Nephron progenitor cell (in vitro differentiated cells): ENCODE measurements around the gene PRKACG.
"Not testable (repeated sequence)": the region's sequence is repeated elsewhere in the genome, so short reads cannot be mapped to it uniquely, and the experiment has no call there.

Source experiments
- DNase-seq: peaks from one replicate; pipeline ENCODE4 v3.0.0; 2021
- H3K27ac Mint-ChIP-seq: 2 replicates; pipeline ENCODE4 v1.8.0; 2021; ENCODE audit warnings: mild to moderate bottlenecking, moderate library complexity, mixed read lengths
- H3K27me3 Mint-ChIP-seq: 2 replicates; pipeline ENCODE4 v1.8.0; 2021; ENCODE audit warnings: mild to moderate bottlenecking, low read depth, mixed read lengths; ENCODE audit not compliant: poor library complexity
- H3K36me3 Mint-ChIP-seq: 2 replicates; pipeline ENCODE4 v1.8.0; 2021; ENCODE audit warnings: low read depth, mixed read lengths
- H3K4me1 Mint-ChIP-seq: 2 replicates; pipeline ENCODE4 v1.8.0; 2021; ENCODE audit warnings: mixed read lengths
- H3K4me3 Mint-ChIP-seq: 2 replicates; pipeline ENCODE4 v1.8.0; 2021; ENCODE audit warnings: mild to moderate bottlenecking, moderate library complexity, mixed read lengths
- H3K9me3 Mint-ChIP-seq: 2 replicates; pipeline ENCODE4 v1.8.0; 2021; ENCODE audit warnings: mild to moderate bottlenecking, moderate library complexity, mixed read lengths
- CTCF ChIP-seq: fragments of 200-600 bp; sonication (generic); IDR thresholded peaks from 2 replicates; pipeline ENCODE4 v1.5.0; 2021; ENCODE audit warnings: antibody characterized with exemption

Gene PRKACG

GRCh38 chr9:69014013-69014412, at the start of gene PRKACG:
TSS of gene PRKACG (minus strand) at chr9:69014113. CDS start at chr9:69014092, 21 bp downstream.
- Mint-ChIP-seq H3K9me3 (peaks cover 4% of the 10 kb centered on the region), H3K4me3 (no peak within 1 kb of the TSS), H3K36me3 (no peaks in the 10 kb centered on the region), H3K4me1 (peaks cover 13% of the 10 kb centered on the region), H3K27ac (peak within 1 kb of the TSS; percentile 36), H3K27me3 (peaks cover 8% of the 10 kb centered on the region)
- no peak for TF ChIP-seq CTCF
- DNase-seq: no peak

DNA sequence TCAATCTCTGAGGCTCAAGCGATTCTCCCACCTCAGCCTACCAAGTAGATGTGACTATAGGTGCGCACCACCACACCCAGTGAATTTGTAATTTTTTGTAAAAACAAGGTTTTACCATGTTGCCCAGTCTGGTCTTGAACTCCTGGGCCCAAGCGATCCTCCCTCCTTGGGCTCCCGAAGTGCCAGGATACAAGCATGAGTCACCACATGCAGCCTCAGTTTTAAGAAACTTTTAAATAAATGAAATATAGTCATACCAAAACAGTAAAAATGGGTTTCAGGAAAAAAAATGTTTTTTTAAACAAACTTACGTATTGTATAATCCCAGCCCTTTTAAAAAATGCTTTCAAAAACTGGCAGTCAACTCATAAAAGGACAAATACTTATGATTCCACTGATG, 48.3 kb upstream of the PRKACG start:
- H3K27me3 Mint-ChIP-seq: no peaks in the 10 kb centered on the region
- TF ChIP-seq CTCF: no peak

GRCh38 chr9:69060766-69061165, 46.9 kb upstream of the PRKACG start:
- no peak overlapping the region for H3K4me3 Mint-ChIP-seq
- no peak overlapping the region for H3K27ac Mint-ChIP-seq
- H3K4me1 Mint-ChIP-seq: no peaks in the 10 kb centered on the region
- DNase-seq: no peak
- H3K27me3 Mint-ChIP-seq: no peaks in the 10 kb centered on the region
- peaks cover 60% of the 10 kb centered on the region for H3K36me3 Mint-ChIP-seq
- TF ChIP-seq CTCF: no peak
- H3K9me3 Mint-ChIP-seq: no peaks in the 10 kb centered on the region

More for the DNA sequence above, 48.3 kb upstream of the PRKACG start:
- no peak overlapping the region for H3K4me3 Mint-ChIP-seq
- DNase-seq: no peak
- H3K4me1 Mint-ChIP-seq: no peaks in the 10 kb centered on the region
- no peak overlapping the region for H3K27ac Mint-ChIP-seq
- peaks cover 64% of the 10 kb centered on the region for H3K36me3 Mint-ChIP-seq
- H3K9me3 Mint-ChIP-seq: no peaks in the 10 kb centered on the region

DNA sequence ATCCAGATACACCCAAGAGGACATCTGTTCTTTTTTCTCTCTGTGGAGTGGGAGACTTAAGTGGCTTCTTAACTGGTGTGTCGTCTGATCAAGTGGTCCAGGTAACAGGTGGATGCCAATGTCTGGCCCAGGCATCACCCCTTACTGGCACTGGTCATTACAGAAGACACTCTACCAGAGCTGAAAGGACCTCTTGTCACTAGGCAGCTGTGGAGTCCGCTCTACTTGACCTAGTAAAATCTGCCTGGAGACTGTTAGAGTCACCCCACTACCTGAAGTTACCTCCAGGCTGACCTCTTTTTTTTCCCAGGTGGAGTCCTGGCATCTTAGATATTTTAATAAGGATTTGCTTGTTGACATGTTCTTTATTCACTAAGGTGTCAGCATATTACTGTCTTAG, 44.2 kb upstream of the PRKACG start:
- no peak for DNase-seq
- no peaks in the 10 kb centered on the region for H3K27me3 Mint-ChIP-seq
- H3K36me3 Mint-ChIP-seq: peaks cover 55% of the 10 kb centered on the region
- no peak for TF ChIP-seq CTCF
- peaks cover 5% of the 10 kb centered on the region for H3K4me1 Mint-ChIP-seq
- H3K4me3 Mint-ChIP-seq: no peak overlapping the region
- H3K27ac Mint-ChIP-seq: no peak overlapping the region
- H3K9me3 Mint-ChIP-seq: no peaks in the 10 kb centered on the region

- Mint-ChIP-seq H3K27ac (no peak overlapping the region), H3K4me3 (no peak overlapping the region), H3K4me1 (peaks cover 5% of the 10 kb centered on the region), H3K9me3 (no peaks in the 10 kb centered on the region), H3K27me3 (no peaks in the 10 kb centered on the region), H3K36me3 (peaks cover 46% of the 10 kb centered on the region)
- no peak for TF ChIP-seq CTCF
- no peak for DNase-seq
These were observed 42.4 kb upstream of the PRKACG start for GRCh38 chr9:69056191-69056815.

- Mint-ChIP-seq H3K27me3 (no peaks in the 10 kb centered on the region), H3K4me3 (no peak overlapping the region), H3K36me3 (peaks cover 35% of the 10 kb centered on the region), H3K27ac (no peak overlapping the region), H3K4me1 (peaks cover 5% of the 10 kb centered on the region), H3K9me3 (no peaks in the 10 kb centered on the region)
- no peak for DNase-seq
- no peak for TF ChIP-seq CTCF
These were observed 41.1 kb upstream of the PRKACG start for GRCh38 chr9:69054989-69055388.

DNA sequence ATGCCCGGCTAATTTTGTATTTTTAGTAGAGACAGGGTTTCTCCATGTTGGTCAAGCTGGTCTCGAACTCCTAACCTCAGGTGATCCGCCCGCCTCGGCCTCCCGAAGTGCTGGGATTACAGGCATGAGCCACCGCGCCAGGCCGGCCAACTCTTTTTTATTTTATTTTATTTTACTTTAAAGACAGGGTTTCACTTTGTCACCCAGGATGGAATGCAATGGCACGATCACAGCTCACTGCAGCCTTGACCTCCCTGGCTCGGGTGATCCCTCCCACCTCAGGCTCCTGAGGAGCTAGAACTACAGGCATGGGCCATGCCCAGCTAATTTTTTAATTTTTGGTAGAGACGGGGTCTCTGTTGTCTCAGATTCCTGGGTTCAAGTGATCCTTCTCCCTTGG, 37.0 kb upstream of the PRKACG start:
- H3K4me3 Mint-ChIP-seq, H3K27me3 Mint-ChIP-seq, DNase-seq, H3K9me3 Mint-ChIP-seq, H3K27ac Mint-ChIP-seq: not testable (repeated sequence)
- Mint-ChIP-seq H3K36me3 (peaks cover 37% of the 10 kb centered on the region), H3K4me1 (peaks cover 18% of the 10 kb centered on the region)
